K562 (cell line): ENCODE results near the gene SERTAD3. TPM values are rescaled to one million over a fixed set of nuclear protein-coding genes. Genes with fewer than 3 reads are reported as not detected.

Experiments used
- CREM ChIP-seq: IDR thresholded peaks from 2 replicates; pipeline ENCODE4 v1.6.1; 2014; ENCODE audit warnings: antibody characterized with exemption, low read depth
- DNMT1 ChIP-seq: fragments of 450-650 bp; IDR thresholded peaks from 2 replicates; pipeline ENCODE4 v1.6.1; 2016; ENCODE audit warnings: antibody characterized with exemption, mild to moderate bottlenecking
- GATA2 ChIP-seq: sonication (generic); formaldehyde crosslinking; IDR thresholded peaks from 2 replicates; pipeline ENCODE4 v1.4.0; 2020; ENCODE audit warnings: mild to moderate bottlenecking, missing genetic modification reagents
- GTF2F1 ChIP-seq: IDR thresholded peaks from 2 replicates; pipeline ENCODE4 v1.6.1; 2011; ENCODE audit warnings: low read depth, low read length, improper control_type of control experiment
- HIVEP1 ChIP-seq: fragments of 250-450 bp; sonication (Bioruptor Pico); IDR thresholded peaks from 2 replicates; pipeline ENCODE4 v1.4.0; 2020; ENCODE audit warnings: mild to moderate bottlenecking
- HNRNPLL ChIP-seq: fragments of 200-400 bp; formaldehyde crosslinking; IDR thresholded peaks from 2 replicates; pipeline ENCODE4 v1.6.1; 2017; ENCODE audit warnings: low read length, low read depth, mild to moderate bottlenecking; ENCODE audit not compliant: poor library complexity, severe bottlenecking
- HSF4 ChIP-seq: fragments of 250-450 bp; sonication (Bioruptor Pico); IDR thresholded peaks from 2 replicates; pipeline ENCODE4 v2.1.2; 2022; ENCODE audit warnings: mild to moderate bottlenecking, moderate library complexity, borderline replicate concordance
- KDM4B ChIP-seq, 2 experiments: fragments of 450-650 bp in 1 of 2; sonication (generic) in 1 of 2; IDR thresholded peaks; 2 replicates each; pipeline ENCODE4 v1.6.1; 2016 to 2017; ENCODE audit warnings: borderline replicate concordance in 2 of 2, antibody characterized with exemption in 1 of 2, low read depth in 1 of 2, mild to moderate bottlenecking in 1 of 2
- KDM5B ChIP-seq: fragments of 200-600 bp; sonication (generic); IDR thresholded peaks from 2 replicates; pipeline ENCODE4 v1.6.1; 2012; ENCODE audit warnings: low read depth, mild to moderate bottlenecking, moderate library complexity, low read length, control low read depth, inconsistent platforms; ENCODE audit not compliant: insufficient replicate concordance
- MIER1 ChIP-seq: fragments of 450-650 bp; IDR thresholded peaks from 2 replicates; pipeline ENCODE4 v1.6.1; 2016; ENCODE audit warnings: antibody characterized with exemption, mild to moderate bottlenecking, low read depth
- MYC ChIP-seq, 2 experiments: fragments of 250-450 bp in 1 of 2; sonication (Bioruptor Pico) in 1 of 2; IDR thresholded peaks; 2 replicates each; pipeline versions ENCODE4 v1.5.1 to v1.6.1; 2012 to 2021; ENCODE audit warnings: low read depth in 2 of 2, borderline replicate concordance in 1 of 2, improper control_type of control experiment in 1 of 2, low read length in 1 of 2, mild to moderate bottlenecking in 1 of 2, moderate library complexity in 1 of 2
- NBN ChIP-seq: fragments of 450-650 bp; IDR thresholded peaks from 2 replicates; pipeline ENCODE4 v1.6.1; 2016; ENCODE audit warnings: low read depth, mild to moderate bottlenecking
- NR1H2 ChIP-seq: sonication (generic); formaldehyde crosslinking; IDR thresholded peaks from 2 replicates; pipeline ENCODE4 v1.4.0; 2020; ENCODE audit warnings: mild to moderate bottlenecking, missing genetic modification reagents
- RBBP5 ChIP-seq: fragments of 200-600 bp; sonication (generic); IDR thresholded peaks from 2 replicates; pipeline ENCODE4 v1.6.1; 2012; ENCODE audit warnings: borderline replicate concordance, mild to moderate bottlenecking, low read length, control low read depth, inconsistent platforms; ENCODE audit not compliant: insufficient read depth, poor library complexity, severe bottlenecking
- SP1 ChIP-seq: sonication (generic); formaldehyde crosslinking; IDR thresholded peaks from 2 replicates; pipeline ENCODE4 v1.8.1; 2022; ENCODE audit warnings: mild to moderate bottlenecking, missing genetic modification reagents
- SRSF9 ChIP-seq: fragments of 200-400 bp; formaldehyde crosslinking; IDR thresholded peaks from 2 replicates; pipeline ENCODE4 v1.6.1; 2017; ENCODE audit warnings: low read depth, low read length, borderline replicate concordance
- TAF15 ChIP-seq: fragments of 200-400 bp; formaldehyde crosslinking; IDR thresholded peaks from 2 replicates; pipeline ENCODE4 v1.6.1; 2017; ENCODE audit warnings: mild to moderate bottlenecking, low read depth, low read length, moderate library complexity
- ZNF232 ChIP-seq: sonication (generic); formaldehyde crosslinking; IDR thresholded peaks from 2 replicates; pipeline ENCODE4 v1.8.0; 2022; ENCODE audit warnings: mild to moderate bottlenecking, missing genetic modification reagents
- polyA plus RNA-seq, 8 experiments: library from polyadenylated mRNA; depleted of rRNA in 4 of 8; stranded (reverse) in 5 of 8; unstranded in 3 of 8; fragments of >200 nt; fragmentation: Nextera tagmentation in 2 of 8; fragmentation: Illumina TruSeq in 1 of 8; extraction: Ambion mirVana in 2 of 8; extraction: Trizol in 1 of 8; gene quantifications; 2 replicates each; pipeline versions ENCODE4 v1.2.1 to v1.2.3, GENCODE V29; 2011 to 2014; ENCODE audit warnings: inconsistent platforms in 1 of 8, missing spikeins in 1 of 8
- total RNA-seq, 7 experiments: library from RNA; depleted of rRNA in 6 of 7; stranded (reverse); fragments of >200 nt in 6 of 7; fragmentation: Illumina TruSeq in 2 of 7; extraction: Trizol in 2 of 7; gene quantifications; 2 replicates each; pipeline versions ENCODE4 v1.2.1 to v1.2.3, GENCODE V29; 2011 to 2021; ENCODE audit warnings: low replicate concordance in 1 of 7
- TF ChIP-seq, protein P1 (sequence below): fragments of 450-650 bp; IDR thresholded peaks from one replicate; pipeline ENCODE4 v1.6.1; 2018; ENCODE audit warnings: mild to moderate bottlenecking, moderate library complexity; ENCODE audit not compliant: partially characterized antibody
- TF ChIP-seq, protein P2 (sequence below): fragments of 450-650 bp; formaldehyde crosslinking; IDR thresholded peaks from 2 replicates; pipeline ENCODE4 v1.4.0; 2022; ENCODE audit warnings: mild to moderate bottlenecking, moderate library complexity
- TF ChIP-seq, protein P3 (sequence below): fragments of 250-450 bp; sonication (Bioruptor Pico); IDR thresholded peaks from 2 replicates; pipeline ENCODE4 v1.4.0; 2020; ENCODE audit warnings: mild to moderate bottlenecking, moderate library complexity
- TF ChIP-seq, protein P4 (sequence below): sonication (generic); formaldehyde crosslinking; IDR thresholded peaks from 2 replicates; pipeline ENCODE4 v1.4.0; 2020; ENCODE audit warnings: mild to moderate bottlenecking, missing genetic modification reagents

SERTAD3 gene
- total and polyA plus RNA-seq, 9 of the 15 experiments (the other 6 are each of a cell fraction or from before 2014, with no cell fraction given), result 5.4 to 28.9 (median 17.5) TPM

DNA sequence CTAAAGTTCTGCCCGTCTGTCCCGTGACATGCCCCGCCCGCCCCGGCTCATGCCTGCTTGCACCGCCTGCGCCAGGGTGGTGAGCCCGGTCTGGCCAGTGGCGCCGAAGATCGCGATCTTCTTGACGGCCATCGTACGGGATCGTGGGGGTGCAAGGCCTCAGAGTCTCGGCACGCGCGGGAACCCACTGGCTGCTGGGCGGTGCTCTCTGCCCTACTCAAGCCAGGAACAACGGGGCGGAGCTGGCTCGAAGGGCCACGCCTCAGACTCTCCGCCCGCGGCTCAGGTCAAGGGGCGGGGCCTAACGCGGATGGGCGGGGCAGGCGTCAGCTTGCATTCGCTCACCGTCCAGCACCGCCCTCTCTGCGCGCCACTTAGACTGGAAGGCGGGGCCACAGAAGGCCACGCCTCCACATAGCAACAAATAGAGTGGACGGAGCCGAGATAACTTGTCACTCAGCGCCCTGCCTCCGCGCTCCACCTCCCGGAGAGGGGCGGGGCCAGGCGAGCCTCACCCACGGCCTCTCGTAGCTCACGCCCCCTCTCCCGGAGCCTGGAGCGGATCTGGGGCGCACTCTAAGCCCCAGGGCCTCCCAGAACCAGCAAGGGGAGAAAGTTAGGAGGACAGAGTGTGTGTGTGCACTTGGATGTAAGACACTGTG lies 21.6 kb upstream of the SERTAD3 start, which contains the start of gene BLVRB (continued):
- TF ChIP-seq, protein P1, sequence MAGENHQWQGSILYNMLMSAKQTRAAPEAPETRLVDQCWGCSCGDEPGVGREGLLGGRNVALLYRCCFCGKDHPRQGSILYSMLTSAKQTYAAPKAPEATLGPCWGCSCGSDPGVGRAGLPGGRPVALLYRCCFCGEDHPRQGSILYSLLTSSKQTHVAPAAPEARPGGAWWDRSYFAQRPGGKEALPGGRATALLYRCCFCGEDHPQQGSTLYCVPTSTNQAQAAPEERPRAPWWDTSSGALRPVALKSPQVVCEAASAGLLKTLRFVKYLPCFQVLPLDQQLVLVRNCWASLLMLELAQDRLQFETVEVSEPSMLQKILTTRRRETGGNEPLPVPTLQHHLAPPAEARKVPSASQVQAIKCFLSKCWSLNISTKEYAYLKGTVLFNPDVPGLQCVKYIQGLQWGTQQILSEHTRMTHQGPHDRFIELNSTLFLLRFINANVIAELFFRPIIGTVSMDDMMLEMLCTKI, result no peak
- TF ChIP-seq RBBP5 (no peak), NBN (no peak), KDM5B (peak; percentile 85), CREM (peak; percentile 56), TAF15 (no peak), MYC (IDR thresholded peaks at IDR 0.05; ENCODE audit: low read depth, low read length) (peak; percentile 12), MYC (CRISPR knock-in tag; IDR thresholded peaks at IDR 0.05; ENCODE audit: borderline replicate concordance, low read depth) (no peak), KDM4B (IDR thresholded peaks at IDR 0.05; ENCODE audit: borderline replicate concordance in 2 of 2, low read depth in 1 of 2) (no peak), MIER1 (no peak), GATA2 (CRISPR knock-in tag) (peak; percentile 64), SP1 (CRISPR knock-in tag) (peak; percentile 88), ZNF232 (CRISPR knock-in tag) (no peak), NR1H2 (CRISPR knock-in tag) (0 out of 2 replicates have a peak, but pooled peaks have one; percentile 85), HNRNPLL (peak; percentile 40), HIVEP1 (CRISPR knock-in tag) (no peak), SRSF9 (no peak), GTF2F1 (0 out of 2 replicates have a peak, but pooled peaks have one; percentile 20), HSF4 (CRISPR knock-in tag) (no peak; the same call in 1 of the 2 replicates), DNMT1 (no peak)
- TF ChIP-seq, protein P2, sequence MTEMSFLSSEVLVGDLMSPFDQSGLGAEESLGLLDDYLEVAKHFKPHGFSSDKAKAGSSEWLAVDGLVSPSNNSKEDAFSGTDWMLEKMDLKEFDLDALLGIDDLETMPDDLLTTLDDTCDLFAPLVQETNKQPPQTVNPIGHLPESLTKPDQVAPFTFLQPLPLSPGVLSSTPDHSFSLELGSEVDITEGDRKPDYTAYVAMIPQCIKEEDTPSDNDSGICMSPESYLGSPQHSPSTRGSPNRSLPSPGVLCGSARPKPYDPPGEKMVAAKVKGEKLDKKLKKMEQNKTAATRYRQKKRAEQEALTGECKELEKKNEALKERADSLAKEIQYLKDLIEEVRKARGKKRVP (CRISPR knock-in tag), result 0 out of 2 replicates have a peak, but pooled peaks have one; percentile 25
- TF ChIP-seq, protein P3, sequence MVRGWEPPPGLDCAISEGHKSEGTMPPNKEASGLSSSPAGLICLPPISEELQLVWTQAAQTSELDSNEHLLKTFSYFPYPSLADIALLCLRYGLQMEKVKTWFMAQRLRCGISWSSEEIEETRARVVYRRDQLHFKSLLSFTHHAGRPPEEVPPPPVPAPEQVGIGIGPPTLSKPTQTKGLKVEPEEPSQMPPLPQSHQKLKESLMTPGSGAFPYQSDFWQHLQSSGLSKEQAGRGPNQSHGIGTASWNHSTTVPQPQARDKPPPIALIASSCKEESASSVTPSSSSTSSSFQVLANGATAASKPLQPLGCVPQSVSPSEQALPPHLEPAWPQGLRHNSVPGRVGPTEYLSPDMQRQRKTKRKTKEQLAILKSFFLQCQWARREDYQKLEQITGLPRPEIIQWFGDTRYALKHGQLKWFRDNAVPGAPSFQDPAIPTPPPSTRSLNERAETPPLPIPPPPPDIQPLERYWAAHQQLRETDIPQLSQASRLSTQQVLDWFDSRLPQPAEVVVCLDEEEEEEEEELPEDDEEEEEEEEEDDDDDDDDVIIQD (CRISPR knock-in tag), result no peak
- TF ChIP-seq, protein P4, sequence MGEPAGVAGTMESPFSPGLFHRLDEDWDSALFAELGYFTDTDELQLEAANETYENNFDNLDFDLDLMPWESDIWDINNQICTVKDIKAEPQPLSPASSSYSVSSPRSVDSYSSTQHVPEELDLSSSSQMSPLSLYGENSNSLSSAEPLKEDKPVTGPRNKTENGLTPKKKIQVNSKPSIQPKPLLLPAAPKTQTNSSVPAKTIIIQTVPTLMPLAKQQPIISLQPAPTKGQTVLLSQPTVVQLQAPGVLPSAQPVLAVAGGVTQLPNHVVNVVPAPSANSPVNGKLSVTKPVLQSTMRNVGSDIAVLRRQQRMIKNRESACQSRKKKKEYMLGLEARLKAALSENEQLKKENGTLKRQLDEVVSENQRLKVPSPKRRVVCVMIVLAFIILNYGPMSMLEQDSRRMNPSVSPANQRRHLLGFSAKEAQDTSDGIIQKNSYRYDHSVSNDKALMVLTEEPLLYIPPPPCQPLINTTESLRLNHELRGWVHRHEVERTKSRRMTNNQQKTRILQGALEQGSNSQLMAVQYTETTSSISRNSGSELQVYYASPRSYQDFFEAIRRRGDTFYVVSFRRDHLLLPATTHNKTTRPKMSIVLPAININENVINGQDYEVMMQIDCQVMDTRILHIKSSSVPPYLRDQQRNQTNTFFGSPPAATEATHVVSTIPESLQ (CRISPR knock-in tag), result no peak; the same call in 1 of the 2 replicates
